GM12891 (cell line): ENCODE results near the gene GPHA2. TPM values are rescaled to one million over a fixed set of nuclear protein-coding genes. Genes with fewer than 3 reads are reported as not detected.
"Not testable (repeated sequence)": the region's sequence is repeated elsewhere in the genome, so short reads cannot be mapped to it uniquely, and the experiment has no call there.

ENCODE experiments used
- DNase-seq: peaks from one replicate; pipeline ENCODE4 v3.0.0; 2011; ENCODE audit warnings: low spot score; ENCODE audit not compliant: insufficient read length
- FAIRE-seq: peaks from 2 replicates; lab custom pipeline; 2011; peaks lifted over from hg19 to GRCh38; lab: Jason Lieb, UNC
- PAX5 ChIP-seq: IDR thresholded peaks from 2 replicates; pipeline ENCODE4 v1.6.1; 2011; ENCODE audit warnings: low read length, moderate library complexity, mild to moderate bottlenecking; ENCODE audit not compliant: insufficient read depth, severe bottlenecking
- POLR2A ChIP-seq: IDR thresholded peaks from 2 replicates; pipeline ENCODE4 v1.6.1; 2011; ENCODE audit warnings: low read depth, low read length, control low read depth
- POLR2AphosphoS5 ChIP-seq: IDR thresholded peaks from 2 replicates; pipeline ENCODE4 v1.6.1; 2011; ENCODE audit warnings: low read depth, low read length, control low read depth
- POU2F2 ChIP-seq: IDR thresholded peaks from 2 replicates; pipeline ENCODE4 v1.6.1; 2011; ENCODE audit warnings: low read depth, mild to moderate bottlenecking, control low read depth, low read length, moderate library complexity
- SPI1 ChIP-seq: IDR thresholded peaks from 2 replicates; pipeline ENCODE4 v1.6.1; 2011; ENCODE audit warnings: low read depth, low read length, control low read depth
- TAF1 ChIP-seq: IDR thresholded peaks from 2 replicates; pipeline ENCODE4 v1.6.1; 2011; ENCODE audit warnings: low read depth, low read length, control low read depth
- polyA plus RNA-seq: library from polyadenylated mRNA; unstranded; fragments of >200 nt; gene quantifications from one replicate; pipeline ENCODE4 v1.2.1, GENCODE V29; 2012; ENCODE audit warnings: low read depth, missing spikeins, inconsistent platforms; ENCODE audit not compliant: missing spikeins

Gene GPHA2
- polyA plus RNA-seq = not detected

DNA sequence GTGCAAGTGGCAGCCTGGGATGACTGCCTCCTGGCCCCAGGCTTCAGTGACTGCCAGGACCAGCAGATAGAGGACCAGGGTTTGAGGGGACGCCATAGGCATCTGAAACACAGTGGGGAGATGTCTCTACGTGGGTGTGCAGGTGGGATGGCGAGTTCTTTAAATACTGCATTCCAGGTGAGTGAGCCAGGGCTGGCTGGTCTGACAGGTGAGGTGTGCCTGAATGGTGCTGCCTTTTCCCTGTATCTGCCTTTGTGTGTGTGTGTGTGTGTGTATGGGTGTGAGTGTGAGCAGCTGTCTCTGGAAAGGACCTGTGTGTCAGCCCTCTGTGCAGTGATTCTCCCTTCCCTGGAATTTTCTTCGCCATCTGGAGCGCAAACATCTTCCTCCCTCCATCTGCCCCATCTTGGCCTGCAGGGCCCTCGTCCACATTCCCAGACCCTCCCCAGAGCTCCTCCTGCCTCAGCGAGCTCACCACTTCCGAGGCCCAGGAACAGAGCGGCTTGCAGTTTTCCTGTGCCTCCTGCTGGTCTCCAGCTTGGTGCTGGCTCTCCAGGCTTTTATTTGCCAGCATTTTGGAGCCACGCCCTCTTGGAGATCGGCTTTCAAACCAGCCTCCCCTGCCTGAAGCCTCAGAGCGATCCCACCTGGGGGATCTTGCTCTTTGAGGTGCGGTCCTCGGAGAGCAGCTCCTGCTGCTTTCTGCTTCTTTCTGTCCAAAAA, at the start of gene GPHA2:
GPHA2 (minus strand) TSS at position 535 of the 723 bp plus-strand sequence; CDS start at position 102, 433 bp downstream.
- DNase-seq = no peak
- FAIRE-seq = no peak
- TF ChIP-seq TAF1 (no peak), SPI1 (no peak), POU2F2 (no peak), POLR2AphosphoS5 (no peak), PAX5 (no peak), POLR2A (no peak)

DNA sequence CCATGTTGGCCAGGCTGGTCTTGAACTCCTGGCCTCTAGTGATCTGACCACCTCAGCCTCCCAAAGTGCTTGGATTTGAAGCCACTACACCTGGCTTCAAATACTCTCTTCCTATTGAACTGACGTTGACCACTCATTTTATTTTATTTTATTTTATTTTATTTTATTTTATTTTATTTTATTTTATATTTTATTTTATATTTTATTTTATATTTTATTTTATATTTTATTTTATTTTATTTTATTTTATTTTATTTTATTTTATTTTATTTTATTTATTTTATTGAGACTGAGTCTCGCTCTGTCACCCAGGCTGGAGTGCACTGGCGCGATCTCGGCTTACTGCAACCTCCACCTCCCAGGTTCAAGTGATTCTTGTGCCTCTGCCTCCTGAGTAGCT, 47.6 kb upstream of the GPHA2 start:
- DNase-seq, FAIRE-seq: not testable (repeated sequence)

- TF ChIP-seq PAX5 (no peak), POLR2AphosphoS5 (no peak), POLR2A (no peak), TAF1 (no peak), POU2F2 (no peak), SPI1 (no peak)
- FAIRE-seq (no peak), DNase-seq (no peak)
Measured at GRCh38 chr11:64976651-64977050, 41.0 kb upstream of the GPHA2 start.

DNA sequence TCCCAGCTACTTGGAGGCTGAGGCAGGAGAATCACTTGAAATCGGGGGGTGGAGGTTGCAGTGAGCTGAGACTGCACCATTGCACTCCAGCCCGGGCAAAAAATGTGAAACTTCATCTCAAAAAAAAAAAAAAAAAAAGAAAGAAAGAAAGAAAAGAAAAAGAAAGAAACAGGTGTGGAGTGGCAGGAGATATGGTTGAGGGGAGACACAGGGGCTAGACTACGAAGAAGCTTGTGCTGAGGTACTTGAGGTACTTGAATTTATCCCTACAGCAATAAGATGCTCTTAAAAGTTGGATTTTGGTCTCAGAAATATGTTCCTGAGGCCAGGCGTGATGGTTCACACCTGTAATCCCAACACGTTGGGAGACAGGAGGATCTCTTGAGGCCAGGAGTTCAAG, 38.4 kb upstream of the GPHA2 start:
- no peak for FAIRE-seq
- no peak for DNase-seq
- no peak for TF ChIP-seq SPI1
- no peak for TF ChIP-seq POLR2AphosphoS5
- TF ChIP-seq TAF1 = no peak
- no peak for TF ChIP-seq POLR2A

DNA sequence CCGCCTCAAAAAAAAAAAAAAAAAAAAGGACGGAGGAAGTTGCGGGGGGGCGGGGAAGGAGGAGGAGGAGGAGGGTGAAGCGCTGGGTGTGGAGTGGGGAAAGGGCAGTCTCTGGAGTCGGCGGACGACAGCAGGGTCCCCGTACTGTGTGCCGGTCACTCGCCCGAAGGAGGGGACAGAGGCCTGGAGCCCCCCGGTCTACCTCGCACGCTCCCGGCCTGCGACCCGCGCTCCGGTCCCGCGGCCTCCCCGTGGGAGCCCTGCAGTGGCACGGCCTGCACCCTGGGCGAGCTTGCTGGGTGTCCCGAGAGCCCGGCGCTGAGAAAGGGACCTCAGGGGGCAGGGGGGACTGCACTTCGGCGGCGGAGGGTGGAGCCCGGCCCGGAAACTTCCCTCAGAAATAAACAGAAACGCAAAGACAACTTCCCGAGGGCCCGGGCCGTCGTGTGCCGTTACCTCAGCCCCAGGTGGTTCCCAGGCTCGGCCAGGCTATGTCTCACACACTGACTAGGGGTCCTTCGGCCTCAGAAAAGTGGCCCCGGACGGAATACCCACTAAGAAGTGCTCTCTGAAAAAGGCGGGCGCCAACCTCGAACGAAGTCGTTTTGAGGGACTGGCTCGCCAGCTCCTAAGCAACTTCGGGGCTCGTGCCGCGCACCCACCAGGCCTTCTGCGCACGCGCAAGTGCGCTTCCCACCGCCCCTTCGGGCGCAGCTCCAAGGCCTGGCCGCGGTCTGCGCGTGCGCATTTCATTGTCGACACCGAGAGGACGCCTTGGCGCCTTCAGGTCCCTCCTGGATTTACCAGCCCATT, 35.9 kb upstream of the GPHA2 start, which contains the start of gene MAJIN:
MAJIN (minus strand) TSS at position 688 of the 813 bp plus-strand sequence. CDS start 12,703 bp downstream, outside the sequence.
- peak; percentile 83 for DNase-seq
- no peak for TF ChIP-seq PAX5
- no peak for TF ChIP-seq SPI1
- TF ChIP-seq TAF1 = no peak
- TF ChIP-seq POLR2A = no peak
- TF ChIP-seq POLR2AphosphoS5 = no peak
- no peak for TF ChIP-seq POU2F2
- peak; percentile 92 for FAIRE-seq

GRCh38 chr11:64970731-64971151, 35.0 kb upstream of the GPHA2 start:
- FAIRE-seq = no peak
- TF ChIP-seq POU2F2 = no peak
- no peak for TF ChIP-seq PAX5
- no peak for TF ChIP-seq TAF1
- TF ChIP-seq POLR2AphosphoS5 = no peak
- TF ChIP-seq POLR2A = no peak
- TF ChIP-seq SPI1 = no peak
- no peak for DNase-seq

DNA sequence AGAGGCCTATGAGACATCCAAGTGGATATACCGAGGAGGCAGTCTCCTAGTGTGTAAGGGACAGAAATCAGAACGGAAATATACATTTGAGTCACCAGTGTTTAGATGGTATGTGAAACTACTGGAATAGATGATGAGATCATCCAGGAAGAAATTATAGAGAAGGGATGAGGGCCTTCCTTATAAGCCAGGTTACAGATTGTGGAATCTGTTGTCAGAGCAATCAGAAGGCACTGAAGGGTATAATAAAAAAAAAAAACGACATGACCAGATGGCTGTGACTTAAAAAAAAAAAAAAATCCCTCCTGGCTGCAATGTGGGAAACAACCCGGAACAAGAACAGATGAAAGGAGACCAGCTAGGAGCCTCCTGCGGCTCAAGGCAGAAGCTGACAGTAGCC, 33.5 kb upstream of the GPHA2 start:
- FAIRE-seq = no peak
- TF ChIP-seq POU2F2 (no peak), SPI1 (no peak), TAF1 (no peak), POLR2AphosphoS5 (no peak), PAX5 (no peak), POLR2A (no peak)
- DNase-seq = no peak

- DNase-seq (no peak), FAIRE-seq (no peak)
- TF ChIP-seq TAF1 (no peak), POU2F2 (no peak), PAX5 (no peak), POLR2A (no peak), SPI1 (no peak), POLR2AphosphoS5 (no peak)
Measured at GRCh38 chr11:64967375-64967774, 31.7 kb upstream of the GPHA2 start.

DNA sequence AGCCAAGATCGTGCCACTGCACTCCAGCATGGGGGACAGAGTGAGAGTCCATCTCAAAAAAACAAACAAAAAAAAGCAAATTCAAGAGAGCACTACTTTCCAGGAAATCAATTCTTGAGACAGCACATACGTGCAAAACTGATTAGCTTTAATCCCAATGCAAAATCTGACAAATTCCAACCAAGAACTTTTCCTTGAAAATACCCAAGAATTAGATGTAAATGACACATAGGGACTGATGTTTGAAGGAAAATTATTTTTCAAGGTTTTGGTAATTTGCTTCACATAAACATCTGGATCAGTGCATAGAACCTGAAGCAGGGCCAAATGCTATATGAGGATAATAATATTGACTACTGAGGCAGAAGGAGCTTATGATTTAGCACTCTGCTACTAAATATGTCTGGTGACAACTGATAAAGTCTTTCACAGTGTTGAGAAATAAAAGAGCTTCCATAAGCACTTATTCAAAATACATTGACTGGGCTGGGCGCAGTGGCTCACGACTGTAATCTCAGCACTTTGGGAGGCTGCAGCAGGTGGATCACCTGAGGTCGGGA, 27.5 kb upstream of the GPHA2 start:
- DNase-seq (no peak), FAIRE-seq (no peak)
- TF ChIP-seq POLR2AphosphoS5 = no peak

- TF ChIP-seq PAX5 (no peak), POU2F2 (no peak), TAF1 (no peak), SPI1 (no peak), POLR2A (no peak), POLR2AphosphoS5 (no peak)
- DNase-seq = no peak
- no peak for FAIRE-seq
Measured at GRCh38 chr11:64960719-64961118, 25.0 kb upstream of the GPHA2 start.

DNA sequence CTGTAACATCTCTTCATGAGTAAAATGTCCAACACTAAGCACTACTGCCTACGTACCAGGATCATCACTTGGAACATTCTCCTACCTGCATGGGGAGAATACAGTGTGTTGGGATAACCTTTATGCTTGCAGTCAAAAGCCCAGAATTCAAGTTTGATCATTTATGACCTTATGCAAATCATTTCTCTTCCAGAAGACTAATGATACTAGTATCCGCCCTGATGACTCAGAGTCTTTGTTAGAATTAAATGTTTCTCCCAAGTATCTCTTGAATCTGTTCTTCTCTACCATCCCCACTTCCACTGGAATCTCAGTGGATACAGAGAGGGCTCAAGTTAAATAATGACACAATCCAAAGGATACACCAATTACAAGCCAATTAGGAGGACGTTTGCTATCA, 23.8 kb upstream of the GPHA2 start:
- DNase-seq = no peak
- no peak for FAIRE-seq
- TF ChIP-seq SPI1 = no peak
- TF ChIP-seq POLR2A = no peak
- TF ChIP-seq POLR2AphosphoS5 = no peak
- TF ChIP-seq POU2F2 = no peak
- TF ChIP-seq PAX5 = no peak
- no peak for TF ChIP-seq TAF1
